MCF 10A (cell line): ENCODE data around the gene CBX8. TPM values are rescaled to one million over a fixed set of nuclear protein-coding genes. Genes with fewer than 3 reads are reported as not detected.

Source experiments
- BruUV-seq: library from RNA; stranded (reverse); fragments of 400-500 nt; replicated peaks from 2 replicates; lab custom pipeline; 2021; lab: Mats Ljungman, UMichigan
- CTCF ChIA-PET: fragments of 300-600 bp; sonication (Branson Sonifier 250); formaldehyde crosslinking; extraction: SDS; loops from one replicate; lab custom pipeline; 2021; ENCODE audit warnings: antibody characterized with exemption, inconsistent platforms; lab: Yijun Ruan, JAX
- POLR2A ChIA-PET: fragments of 300-600, 350-650 bp; sonication (Branson Sonifier 250); formaldehyde crosslinking; extraction: SDS; loops from one replicate; lab custom pipeline; 2020; ENCODE audit warnings: antibody characterized with exemption, inconsistent platforms; lab: Yijun Ruan, JAX
- DNase-seq: peaks from one replicate; pipeline ENCODE4 v3.0.0-alpha.2; 2018; ENCODE audit not compliant: unreplicated experiment
- H3K27ac Mint-ChIP-seq: one replicate; pipeline ENCODE4 v1.8.0; 2022; ENCODE audit warnings: mild to moderate bottlenecking, low read depth, mixed read lengths; ENCODE audit not compliant: unreplicated experiment
- H3K27me3 Mint-ChIP-seq: one replicate; pipeline ENCODE4 v1.8.0; 2022; ENCODE audit warnings: mixed read lengths; ENCODE audit not compliant: insufficient read depth, unreplicated experiment
- H3K36me3 Mint-ChIP-seq: one replicate; pipeline ENCODE4 v1.8.0; 2022; ENCODE audit warnings: mild to moderate bottlenecking, moderate library complexity, mixed read lengths; ENCODE audit not compliant: insufficient read depth, unreplicated experiment
- H3K4me1 Mint-ChIP-seq: one replicate; pipeline ENCODE4 v1.8.0; 2022; ENCODE audit warnings: mixed read lengths; ENCODE audit not compliant: insufficient read depth, unreplicated experiment
- H3K4me3 Mint-ChIP-seq: one replicate; pipeline ENCODE4 v1.8.0; 2022; ENCODE audit warnings: mild to moderate bottlenecking, moderate library complexity, mixed read lengths; ENCODE audit not compliant: unreplicated experiment
- H3K9me3 Mint-ChIP-seq: one replicate; pipeline ENCODE4 v1.8.0; 2022; ENCODE audit warnings: mixed read lengths; ENCODE audit not compliant: unreplicated experiment
- CTCF ChIP-seq: fragments of 200-600 bp; IDR thresholded peaks from one replicate; pipeline ENCODE4 v1.8.0; 2022; ENCODE audit warnings: antibody characterized with exemption, mild to moderate bottlenecking; ENCODE audit not compliant: unreplicated experiment
- intact Hi-C: fragments of 100-400 bp; cut with micrococcal nuclease; formaldehyde crosslinking; loops from 2 replicates; pipeline ENCODE4 v1.14.1; 2022
- total RNA-seq: library from RNA; stranded (reverse); gene quantifications from 2 replicates; pipeline ENCODE4 v1.2.3, GENCODE V29; 2022

CBX8 gene
- total RNA-seq, 1 experiment from 2014 or later: 9.4 TPM

- no peaks in the 10 kb centered on the region for H3K27me3 Mint-ChIP-seq
- no peak overlapping the region for H3K27ac Mint-ChIP-seq
- H3K36me3 Mint-ChIP-seq: no peaks in the 10 kb centered on the region
- H3K4me3 Mint-ChIP-seq: no peak overlapping the region
- no peak for DNase-seq
- intact Hi-C loops: no loop called here
- no peaks in the 10 kb centered on the region for H3K9me3 Mint-ChIP-seq
- ChIA-PET CTCF (interaction anchor here (1.0 kb wide), 1 partner anchor 19 kb away, joined by 5 read pairs; no protein-coding TSS in a partner anchor), POLR2A (no interaction called here)
- no TSS peak for BruUV-seq
- peaks cover 5% of the 10 kb centered on the region for H3K4me1 Mint-ChIP-seq
- no peak for TF ChIP-seq CTCF
These were observed 31.2 kb downstream of the CBX8 start for GRCh38 chr17:79765708-79766107.

GRCh38 chr17:79761894-79762589 lies 34.8 kb downstream of the CBX8 start:
- H3K4me3 Mint-ChIP-seq: no peak overlapping the region
- intact Hi-C loops: no loop called here
- H3K27ac Mint-ChIP-seq: no peak overlapping the region
- DNase-seq: no peak
- H3K36me3 Mint-ChIP-seq: no peaks in the 10 kb centered on the region
- no TSS peak for BruUV-seq
- H3K4me1 Mint-ChIP-seq: no peaks in the 10 kb centered on the region
- H3K9me3 Mint-ChIP-seq: no peaks in the 10 kb centered on the region
- CTCF ChIA-PET: interaction anchor here (0.9 to 1.2 kb wide), 2 partner anchors 15 to 33 kb away, joined by 3 to 4 read pairs; no protein-coding TSS in a partner anchor
- no peak for TF ChIP-seq CTCF
- H3K27me3 Mint-ChIP-seq: no peaks in the 10 kb centered on the region
- POLR2A ChIA-PET: no interaction called here

- no peaks in the 10 kb centered on the region for H3K27me3 Mint-ChIP-seq
- H3K27ac Mint-ChIP-seq: no peak overlapping the region
- ChIA-PET POLR2A (interaction anchor here (0.6 kb wide), 2 partner anchors 41 to 69 kb away, joined by 3 read pairs; no protein-coding TSS in a partner anchor), CTCF (interaction anchor here (0.6 to 0.9 kb wide), 3 partner anchors 17 to 156 kb away, joined by 3 read pairs; no protein-coding TSS in a partner anchor)
- no peak for TF ChIP-seq CTCF
- DNase-seq: peak; percentile 22
- no TSS peak for BruUV-seq
- no peak overlapping the region for H3K4me3 Mint-ChIP-seq
- intact Hi-C loops: no loop called here
- no peaks in the 10 kb centered on the region for H3K36me3 Mint-ChIP-seq
- H3K4me1 Mint-ChIP-seq: no peaks in the 10 kb centered on the region
- H3K9me3 Mint-ChIP-seq: no peaks in the 10 kb centered on the region
These were observed 36.5 kb downstream of the CBX8 start for GRCh38 chr17:79760197-79760906.

- no peak for DNase-seq
- Mint-ChIP-seq H3K27ac (no peak overlapping the region), H3K9me3 (no peaks in the 10 kb centered on the region), H3K27me3 (no peaks in the 10 kb centered on the region), H3K36me3 (no peaks in the 10 kb centered on the region), H3K4me3 (no peak overlapping the region), H3K4me1 (no peaks in the 10 kb centered on the region)
- intact Hi-C loops: no loop called here
- ChIA-PET POLR2A (interaction anchor here (0.7 kb wide), 1 partner anchor 9 kb away, joined by 3 read pairs; no protein-coding TSS in a partner anchor), CTCF (interaction anchor here (1.2 kb wide), 1 partner anchor 17 kb away, joined by 3 read pairs; no protein-coding TSS in a partner anchor)
- no peak for TF ChIP-seq CTCF
- BruUV-seq: no TSS peak
These were observed 38.6 kb downstream of the CBX8 start for GRCh38 chr17:79758271-79758670.
